Measurements from ENCODE around the gene UGT1A5. TPM values are rescaled to one million over a fixed set of nuclear protein-coding genes. Genes with fewer than 3 reads are reported as not detected.

The UGT1A5 gene
- total RNA-seq (not detected), polyA plus RNA-seq (not detected)

DNA sequence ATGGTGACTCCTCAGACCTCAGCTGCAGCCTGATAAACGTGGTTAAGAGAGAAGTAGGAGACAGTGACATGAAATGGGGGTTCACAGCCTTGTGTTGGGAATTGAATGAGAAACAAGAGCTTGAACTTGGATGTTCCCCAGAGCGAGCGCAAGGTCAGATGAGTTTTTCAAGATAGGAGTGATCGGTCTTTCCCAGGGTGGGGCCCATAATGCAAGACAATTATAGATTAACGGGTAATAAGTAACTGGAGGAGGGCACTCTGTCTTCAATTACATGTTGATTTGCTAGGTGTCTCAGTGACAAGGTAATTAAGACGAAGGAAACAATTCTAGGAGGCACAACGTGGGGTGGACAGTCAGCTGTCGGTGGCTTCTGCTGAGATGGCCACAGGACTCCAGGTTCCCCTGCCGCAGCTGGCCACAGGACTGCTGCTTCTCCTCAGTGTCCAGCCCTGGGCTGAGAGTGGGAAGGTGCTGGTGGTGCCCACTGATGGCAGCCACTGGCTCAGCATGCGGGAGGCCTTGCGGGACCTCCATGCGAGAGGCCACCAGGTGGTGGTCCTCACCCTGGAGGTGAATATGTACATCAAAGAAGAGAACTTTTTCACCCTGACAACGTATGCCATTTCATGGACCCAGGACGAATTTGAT is at the start of gene UGT1A5:
Gene UGT1A5, plus strand, starts transcription at position 297 of the 651 bp plus-strand sequence. Its CDS starts 85 bp downstream, at position 382.
- H3K27me3 Mint-ChIP-seq = peaks cover 29 to 36% of the 10 kb centered on the region in 2 donors

DNA sequence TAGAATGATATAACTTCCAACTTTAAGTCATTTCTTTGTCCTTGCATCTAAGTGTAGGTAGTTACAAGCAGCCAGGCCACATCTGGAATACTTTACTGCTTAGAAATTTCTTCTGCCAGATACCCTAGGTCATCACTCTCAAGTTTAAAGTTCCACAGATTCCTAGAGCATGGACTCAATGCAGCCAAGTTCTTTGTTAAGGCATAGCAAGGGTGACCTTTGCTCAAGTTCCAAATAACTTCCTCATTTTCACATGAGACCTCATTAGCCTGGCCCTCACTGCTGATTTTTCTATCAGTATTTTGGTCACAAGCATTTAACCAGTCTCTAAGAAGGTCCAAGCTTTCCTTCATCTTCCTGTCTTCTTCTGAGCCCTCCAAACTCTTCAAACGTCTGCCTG is 48.8 kb upstream of the UGT1A5 start:
- DNase-seq = no peak
- H3K27me3 ChIP-seq (ENCODE audit: insufficient read depth, low read length) = no peaks in the 10 kb centered on the region
- no peaks in the 10 kb centered on the region for H3K9me3 ChIP-seq (ENCODE audit: control insufficient read depth in 1 of 2, low read length in 2 of 2)
- H3K36me3 ChIP-seq (ENCODE audit: insufficient read depth, low read length) = no peaks in the 10 kb centered on the region
- H3K4me3 ChIP-seq (ENCODE audit: low read length in 2 of 2) = no peak overlapping the region
- H3K4me1 ChIP-seq (ENCODE audit: insufficient read depth, low read length) = no peaks in the 10 kb centered on the region
- no peak overlapping the region for H3K27ac ChIP-seq (ENCODE audit: low read depth, low read length)
- intact Hi-C loops (cut with micrococcal nuclease) = no loop called here
- CTCF ChIA-PET (ENCODE audit: partially characterized antibody) = no interaction called here
- Mint-ChIP-seq H3K27me3 (peaks cover 13 to 26% of the 10 kb centered on the region in 2 donors), H3K27ac (no peak overlapping the region), H3K4me3 (no peak overlapping the region), H3K4me1 (no peaks in the 10 kb centered on the region), H3K36me3 (no peaks in the 10 kb centered on the region), H3K9me3 (peaks cover 2 to 33% (median 8%) of the 10 kb centered on the region in 8 donors)
- POLR2A ChIA-PET (ENCODE audit: partially characterized antibody) = no interaction called here

More for the DNA sequence above, at the start of gene UGT1A5:
- Histone ChIP-seq H3K36me3 (ENCODE audit: insufficient read depth, low read length) (no peaks in the 10 kb centered on the region), H3K4me3 (ENCODE audit: low read length in 2 of 2) (no peak within 1 kb of the TSS), H3K27me3 (ENCODE audit: insufficient read depth, low read length) (no peaks in the 10 kb centered on the region), H3K4me1 (ENCODE audit: insufficient read depth, low read length) (no peaks in the 10 kb centered on the region), H3K9me3 (ENCODE audit: control insufficient read depth in 1 of 2, low read length in 2 of 2) (no peaks in the 10 kb centered on the region), H3K27ac (ENCODE audit: low read depth, low read length) (no peak within 1 kb of the TSS)
- no peak for DNase-seq
- POLR2A ChIA-PET (ENCODE audit: partially characterized antibody) = no interaction called here
- CTCF ChIA-PET (ENCODE audit: partially characterized antibody) = interaction anchor here (1.5 kb wide), 1 partner anchor 8 kb away, joined by 4 read pairs; no protein-coding TSS in a partner anchor
- H3K4me3 Mint-ChIP-seq = no peak within 1 kb of the TSS
- H3K4me1 Mint-ChIP-seq = no peaks in the 10 kb centered on the region
- intact Hi-C loops (cut with micrococcal nuclease) = loop anchor here (5.0 kb wide), 1 partner anchor 1105 kb away; no protein-coding TSS in a partner anchor
- H3K27ac Mint-ChIP-seq = peak within 1 kb of the TSS in 1 of 7 donors; percentile 31
- H3K36me3 Mint-ChIP-seq = no peaks in the 10 kb centered on the region
- H3K9me3 Mint-ChIP-seq = peaks cover 0 to 2% (median 0%) of the 10 kb centered on the region in 8 donors

GRCh38 chr2:233668605-233669260 is 44.0 kb upstream of the UGT1A5 start:
- H3K27me3 ChIP-seq (ENCODE audit: insufficient read depth, low read length) = peaks cover 6% of the 10 kb centered on the region

GRCh38 chr2:233671290-233672161 is 41.2 kb upstream of the UGT1A5 start, which contains the start of gene UGT1A9:
Gene UGT1A9 (plus strand): TSS chr2:233671898. CDS start chr2:233671935, 37 bp downstream.
- POLR2A ChIA-PET (ENCODE audit: partially characterized antibody) = no interaction called here

More at GRCh38 chr2:233668605-233669260, 44.0 kb upstream of the UGT1A5 start:
- POLR2A ChIA-PET (ENCODE audit: partially characterized antibody) = no interaction called here
- H3K36me3 ChIP-seq (ENCODE audit: insufficient read depth, low read length) = no peaks in the 10 kb centered on the region
- H3K9me3 Mint-ChIP-seq = peaks cover under 1 to 22% (median 3%) of the 10 kb centered on the region in 8 donors
- no peaks in the 10 kb centered on the region for H3K36me3 Mint-ChIP-seq
- no peaks in the 10 kb centered on the region for H3K4me1 ChIP-seq (ENCODE audit: insufficient read depth, low read length)
- H3K27ac Mint-ChIP-seq = no peak overlapping the region
- H3K27me3 Mint-ChIP-seq = peaks cover 15 to 24% of the 10 kb centered on the region in 2 donors
- H3K9me3 ChIP-seq (ENCODE audit: control insufficient read depth in 1 of 2, low read length in 2 of 2) = no peaks in the 10 kb centered on the region
- CTCF ChIA-PET (ENCODE audit: partially characterized antibody) = no interaction called here
- H3K4me3 Mint-ChIP-seq = no peak overlapping the region
- no peak overlapping the region for H3K27ac ChIP-seq (ENCODE audit: low read depth, low read length)
- intact Hi-C loops (cut with micrococcal nuclease) = no loop called here
- no peaks in the 10 kb centered on the region for H3K4me1 Mint-ChIP-seq
- no peak for DNase-seq
- H3K4me3 ChIP-seq (ENCODE audit: low read length in 2 of 2) = no peak overlapping the region

DNA sequence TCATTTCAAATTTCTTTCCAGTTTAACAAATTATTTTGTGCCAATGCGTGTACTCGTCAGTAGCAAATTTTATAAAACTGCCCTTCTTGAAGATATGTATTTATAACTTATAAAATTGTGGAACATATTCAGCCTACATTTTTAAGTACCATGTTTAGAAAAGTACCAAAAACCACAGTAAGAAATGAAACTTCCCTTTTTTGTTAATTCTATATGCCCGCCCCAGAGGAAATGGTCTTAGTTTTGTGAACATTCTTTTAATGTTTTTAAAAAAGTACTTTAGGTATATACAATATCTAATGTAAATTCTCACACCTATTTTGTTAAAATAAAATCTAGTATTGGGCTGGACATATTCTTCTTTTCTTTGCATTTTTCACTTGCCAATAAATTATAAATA is 39.8 kb upstream of the UGT1A5 start:
- Mint-ChIP-seq H3K4me1 (no peaks in the 10 kb centered on the region), H3K36me3 (no peaks in the 10 kb centered on the region), H3K27ac (no peak overlapping the region), H3K9me3 (peaks cover 0 to 10% (median 2%) of the 10 kb centered on the region in 8 donors), H3K4me3 (no peak overlapping the region), H3K27me3 (peaks cover 16 to 28% of the 10 kb centered on the region in 2 donors)
- POLR2A ChIA-PET (ENCODE audit: partially characterized antibody) = no interaction called here
- no peak overlapping the region for H3K27ac ChIP-seq (ENCODE audit: low read depth, low read length)
- no peak for DNase-seq
- H3K4me1 ChIP-seq (ENCODE audit: insufficient read depth, low read length) = no peaks in the 10 kb centered on the region
- no peaks in the 10 kb centered on the region for H3K9me3 ChIP-seq (ENCODE audit: control insufficient read depth in 1 of 2, low read length in 2 of 2)
- CTCF ChIA-PET (ENCODE audit: partially characterized antibody) = no interaction called here
- no peaks in the 10 kb centered on the region for H3K36me3 ChIP-seq (ENCODE audit: insufficient read depth, low read length)
- intact Hi-C loops (cut with micrococcal nuclease) = no loop called here
- H3K4me3 ChIP-seq (ENCODE audit: low read length in 2 of 2) = no peak overlapping the region
- peaks cover 6% of the 10 kb centered on the region for H3K27me3 ChIP-seq (ENCODE audit: insufficient read depth, low read length)

More at GRCh38 chr2:233671290-233672161, 41.2 kb upstream of the UGT1A5 start, which contains the start of gene UGT1A9:
- Histone ChIP-seq H3K27ac (ENCODE audit: low read depth, low read length) (no peak within 1 kb of the TSS), H3K4me1 (ENCODE audit: insufficient read depth, low read length) (no peaks in the 10 kb centered on the region), H3K9me3 (ENCODE audit: control insufficient read depth in 1 of 2, low read length in 2 of 2) (no peaks in the 10 kb centered on the region), H3K27me3 (ENCODE audit: insufficient read depth, low read length) (peaks cover 6% of the 10 kb centered on the region), H3K4me3 (ENCODE audit: low read length in 2 of 2) (no peak within 1 kb of the TSS), H3K36me3 (ENCODE audit: insufficient read depth, low read length) (no peaks in the 10 kb centered on the region)
- CTCF ChIA-PET (ENCODE audit: partially characterized antibody) = no interaction called here
- no peaks in the 10 kb centered on the region for H3K4me1 Mint-ChIP-seq
- no peak within 1 kb of the TSS for H3K27ac Mint-ChIP-seq
- intact Hi-C loops (cut with micrococcal nuclease) = no loop called here
- H3K4me3 Mint-ChIP-seq = no peak within 1 kb of the TSS
- H3K9me3 Mint-ChIP-seq = peaks cover 0 to 10% (median 3%) of the 10 kb centered on the region in 8 donors
- H3K36me3 Mint-ChIP-seq = no peaks in the 10 kb centered on the region
- DNase-seq = no peak
- peaks cover 12 to 23% of the 10 kb centered on the region in 2 donors for H3K27me3 Mint-ChIP-seq

GRCh38 chr2:233673896-233674295 is 38.8 kb upstream of the UGT1A5 start:
- Histone ChIP-seq H3K4me3 (ENCODE audit: low read length in 2 of 2) (no peak overlapping the region), H3K9me3 (ENCODE audit: control insufficient read depth in 1 of 2, low read length in 2 of 2) (no peaks in the 10 kb centered on the region), H3K36me3 (ENCODE audit: insufficient read depth, low read length) (no peaks in the 10 kb centered on the region), H3K4me1 (ENCODE audit: insufficient read depth, low read length) (no peaks in the 10 kb centered on the region), H3K27me3 (ENCODE audit: insufficient read depth, low read length) (peaks cover 6% of the 10 kb centered on the region), H3K27ac (ENCODE audit: low read depth, low read length) (no peak overlapping the region)
- ChIA-PET CTCF (ENCODE audit: partially characterized antibody) (no interaction called here), POLR2A (ENCODE audit: partially characterized antibody) (no interaction called here)
- Mint-ChIP-seq H3K9me3 (peaks cover 0 to under 1% (median 0%) of the 10 kb centered on the region in 8 donors), H3K36me3 (no peaks in the 10 kb centered on the region), H3K27me3 (peaks cover 13 to 25% of the 10 kb centered on the region in 2 donors), H3K4me1 (no peaks in the 10 kb centered on the region), H3K27ac (no peak overlapping the region), H3K4me3 (no peak overlapping the region)
- intact Hi-C loops (cut with micrococcal nuclease) = no loop called here
- DNase-seq = no peak

- Histone ChIP-seq H3K27me3 (ENCODE audit: insufficient read depth, low read length) (peaks cover 6% of the 10 kb centered on the region), H3K36me3 (ENCODE audit: insufficient read depth, low read length) (no peaks in the 10 kb centered on the region), H3K4me3 (ENCODE audit: low read length in 2 of 2) (no peak overlapping the region), H3K4me1 (ENCODE audit: insufficient read depth, low read length) (no peaks in the 10 kb centered on the region), H3K9me3 (ENCODE audit: control insufficient read depth in 1 of 2, low read length in 2 of 2) (no peaks in the 10 kb centered on the region), H3K27ac (ENCODE audit: low read depth, low read length) (no peak overlapping the region)
- no peak overlapping the region for H3K4me3 Mint-ChIP-seq
- POLR2A ChIA-PET (ENCODE audit: partially characterized antibody) = no interaction called here
- CTCF ChIA-PET (ENCODE audit: partially characterized antibody) = no interaction called here
- H3K36me3 Mint-ChIP-seq = no peaks in the 10 kb centered on the region
- no peaks in the 10 kb centered on the region for H3K4me1 Mint-ChIP-seq
- H3K27ac Mint-ChIP-seq = no peak overlapping the region
- peaks cover 14 to 27% of the 10 kb centered on the region in 2 donors for H3K27me3 Mint-ChIP-seq
- intact Hi-C loops (cut with micrococcal nuclease) = no loop called here
- H3K9me3 Mint-ChIP-seq = no peaks in the 10 kb centered on the region
- DNase-seq = no peak
Observed at GRCh38 chr2:233674314-233674713, 38.4 kb upstream of the UGT1A5 start.
